Panc1 (cell line): ENCODE data around the gene NFIB.

ENCODE experiments used
- POLR2AphosphoS5 ChIP-seq: IDR thresholded peaks from 2 replicates; pipeline ENCODE4 v1.6.1; 2012; ENCODE audit warnings: mild to moderate bottlenecking, low read depth, low read length, moderate library complexity
- SIN3A ChIP-seq: IDR thresholded peaks from 2 replicates; pipeline ENCODE4 v1.6.1; 2012; ENCODE audit warnings: low read depth, mild to moderate bottlenecking, low read length, moderate library complexity, borderline replicate concordance; ENCODE audit not compliant: insufficient read depth
- TCF7L2 ChIP-seq: IDR thresholded peaks from 2 replicates; pipeline ENCODE4 v1.6.1; 2011; ENCODE audit warnings: mild to moderate bottlenecking, low read depth, low read length, inconsistent platforms
- TF ChIP-seq, protein P1 (sequence below): fragments of 450-650 bp; IDR thresholded peaks from 2 replicates; pipeline ENCODE4 v1.5.1; 2017; ENCODE audit warnings: mild to moderate bottlenecking

DNA sequence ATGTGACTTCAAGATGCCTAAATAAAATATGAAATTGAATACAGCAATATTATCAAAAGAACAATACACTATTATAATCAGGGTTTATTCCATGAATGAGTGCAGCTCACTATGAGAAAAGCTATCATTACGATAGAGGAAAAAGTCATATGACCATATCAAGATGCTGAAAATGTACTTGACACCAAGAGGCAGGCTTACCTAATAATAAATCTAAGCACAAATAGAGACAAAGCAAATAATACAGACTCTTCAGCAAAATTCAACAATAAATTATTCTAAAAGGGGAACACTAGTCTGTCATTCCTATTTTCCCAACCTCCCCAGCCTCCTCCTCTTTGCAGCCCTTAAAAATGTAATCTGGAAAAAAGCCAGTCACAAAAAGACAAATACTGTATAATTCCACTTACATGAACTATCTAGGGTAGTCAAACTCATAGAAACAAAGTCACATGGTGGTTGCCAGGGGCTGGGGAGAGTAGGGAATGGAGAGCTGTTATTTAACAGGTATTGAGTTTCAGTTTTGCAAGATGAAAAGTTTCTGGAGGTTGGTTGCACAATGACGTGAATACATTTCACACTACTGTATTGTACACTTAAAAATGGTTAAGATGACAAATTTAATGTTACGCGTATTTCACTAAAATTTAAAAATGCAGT lies 148.4 kb downstream of the NFIB start:
- TF ChIP-seq, protein P1, sequence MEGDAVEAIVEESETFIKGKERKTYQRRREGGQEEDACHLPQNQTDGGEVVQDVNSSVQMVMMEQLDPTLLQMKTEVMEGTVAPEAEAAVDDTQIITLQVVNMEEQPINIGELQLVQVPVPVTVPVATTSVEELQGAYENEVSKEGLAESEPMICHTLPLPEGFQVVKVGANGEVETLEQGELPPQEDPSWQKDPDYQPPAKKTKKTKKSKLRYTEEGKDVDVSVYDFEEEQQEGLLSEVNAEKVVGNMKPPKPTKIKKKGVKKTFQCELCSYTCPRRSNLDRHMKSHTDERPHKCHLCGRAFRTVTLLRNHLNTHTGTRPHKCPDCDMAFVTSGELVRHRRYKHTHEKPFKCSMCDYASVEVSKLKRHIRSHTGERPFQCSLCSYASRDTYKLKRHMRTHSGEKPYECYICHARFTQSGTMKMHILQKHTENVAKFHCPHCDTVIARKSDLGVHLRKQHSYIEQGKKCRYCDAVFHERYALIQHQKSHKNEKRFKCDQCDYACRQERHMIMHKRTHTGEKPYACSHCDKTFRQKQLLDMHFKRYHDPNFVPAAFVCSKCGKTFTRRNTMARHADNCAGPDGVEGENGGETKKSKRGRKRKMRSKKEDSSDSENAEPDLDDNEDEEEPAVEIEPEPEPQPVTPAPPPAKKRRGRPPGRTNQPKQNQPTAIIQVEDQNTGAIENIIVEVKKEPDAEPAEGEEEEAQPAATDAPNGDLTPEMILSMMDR = no peak
- no peak for TF ChIP-seq TCF7L2
- TF ChIP-seq SIN3A = no peak
- no peak for TF ChIP-seq POLR2AphosphoS5
